A673 (cell line): ENCODE results near the gene LRBA. TPM values are rescaled to one million over a fixed set of nuclear protein-coding genes. Genes with fewer than 3 reads are reported as not detected.
A peak's percentile ranks its signal among the peaks of the same experiment; 100 is the strongest.

Experiments used
- BruUV-seq: library from RNA; stranded (reverse); fragments of 400-500 nt; replicated peaks from 2 replicates; lab custom pipeline; 2021; lab: Mats Ljungman, UMichigan
- CTCF ChIA-PET: fragments of 300-600 bp; sonication (Branson Sonifier 250); formaldehyde crosslinking; loops from one replicate; lab custom pipeline; 2022; ENCODE audit warnings: antibody characterized with exemption; lab: Charles Lee
- POLR2A ChIA-PET: fragments of 300-600 bp; sonication (Branson Sonifier 250); formaldehyde crosslinking; loops from one replicate; lab custom pipeline; 2022; ENCODE audit warnings: antibody characterized with exemption; ENCODE audit not compliant: low non-redundant PET; lab: Charles Lee
- DNase-seq: peaks from one replicate; pipeline ENCODE4 v3.0.0-alpha.2; 2015; ENCODE audit warnings: low spot score
- H3K27ac ChIP-seq: fragments of 200-600 bp; sonication (generic); 2 replicates; pipeline ENCODE4 v1.5.1; 2016; ENCODE audit warnings: mixed run types, low read depth, mild to moderate bottlenecking, mixed read lengths, antibody characterized with exemption, low read length; ENCODE audit not compliant: poor library complexity, severe bottlenecking
- H3K27me3 ChIP-seq: fragments of 200-600 bp; sonication (generic); replicated peaks from 2 replicates; pipeline ENCODE4 v1.6.1; 2017; ENCODE audit warnings: mixed run types, low read depth, mild to moderate bottlenecking, mixed read lengths, antibody characterized with exemption, low read length; ENCODE audit not compliant: insufficient read depth, poor library complexity
- H3K36me3 ChIP-seq: fragments of 200-600 bp; sonication (generic); 2 replicates; pipeline ENCODE4 v1.6.1; 2016; ENCODE audit warnings: mixed run types, mild to moderate bottlenecking, mixed read lengths, antibody characterized with exemption, low read length; ENCODE audit not compliant: insufficient read depth, poor library complexity, severe bottlenecking
- H3K4me1 ChIP-seq: fragments of 200-600 bp; sonication (generic); 2 replicates; pipeline ENCODE4 v1.6.1; 2017; ENCODE audit warnings: mixed run types, mild to moderate bottlenecking, mixed read lengths, antibody characterized with exemption, low read length; ENCODE audit not compliant: insufficient read depth, poor library complexity, severe bottlenecking
- H3K4me3 ChIP-seq: fragments of 200-600 bp; sonication (generic); 2 replicates; pipeline ENCODE4 v1.5.1; 2016; ENCODE audit warnings: low read depth, mixed run types, mild to moderate bottlenecking, mixed read lengths, low read length; ENCODE audit not compliant: poor library complexity, severe bottlenecking
- H3K9me3 ChIP-seq: fragments of 200-600 bp; sonication (generic); 2 replicates; pipeline ENCODE4 v1.6.1; 2016; ENCODE audit warnings: mixed run types, low read depth, mild to moderate bottlenecking, mixed read lengths, antibody characterized with exemption, low read length; ENCODE audit not compliant: poor library complexity, severe bottlenecking
- CTCF ChIP-seq: fragments of 300-800, 200-600 bp; sonication (generic); conservative IDR thresholded peaks from 2 replicates; pipeline ENCODE4 v1.5.1; 2017; ENCODE audit warnings: low read depth, mild to moderate bottlenecking, antibody characterized with exemption, low read length, moderate library complexity, mixed read lengths
- EZH2 ChIP-seq: fragments of 200-600 bp; sonication (generic); IDR thresholded peaks from 2 replicates; pipeline ENCODE4 v1.6.1; 2017; ENCODE audit warnings: borderline replicate concordance, low read depth, mild to moderate bottlenecking, mixed read lengths, antibody characterized with exemption, low read length; ENCODE audit not compliant: poor library complexity, severe bottlenecking
- intact Hi-C: fragments of 100-400 bp; cut with micrococcal nuclease; formaldehyde crosslinking; loops from one replicate; pipeline ENCODE4 v1.10.0; 2022; ENCODE audit not compliant: unreplicated experiment
- total RNA-seq: library from RNA; stranded (reverse); gene quantifications from 2 replicates; pipeline ENCODE4 v1.2.3, GENCODE V29; 2021

The LRBA gene
- total RNA-seq, 1 experiment from 2014 or later: 35.7 TPM

- Histone ChIP-seq H3K9me3 (peaks cover 3% of the 10 kb centered on the region), H3K27me3 (no peaks in the 10 kb centered on the region), H3K4me3 (no peak overlapping the region), H3K4me1 (peaks cover 24% of the 10 kb centered on the region), H3K36me3 (no peaks in the 10 kb centered on the region), H3K27ac (no peak overlapping the region)
- no TSS peak for BruUV-seq
- DNase-seq: no peak
- CTCF ChIA-PET: no interaction called here
- POLR2A ChIA-PET: no interaction called here
- intact Hi-C loops: no loop called here
- TF ChIP-seq EZH2 (no peak), CTCF (no peak)
Measured at GRCh38 chr4:150371869-150372268, 643.2 kb downstream of the LRBA start.

DNA sequence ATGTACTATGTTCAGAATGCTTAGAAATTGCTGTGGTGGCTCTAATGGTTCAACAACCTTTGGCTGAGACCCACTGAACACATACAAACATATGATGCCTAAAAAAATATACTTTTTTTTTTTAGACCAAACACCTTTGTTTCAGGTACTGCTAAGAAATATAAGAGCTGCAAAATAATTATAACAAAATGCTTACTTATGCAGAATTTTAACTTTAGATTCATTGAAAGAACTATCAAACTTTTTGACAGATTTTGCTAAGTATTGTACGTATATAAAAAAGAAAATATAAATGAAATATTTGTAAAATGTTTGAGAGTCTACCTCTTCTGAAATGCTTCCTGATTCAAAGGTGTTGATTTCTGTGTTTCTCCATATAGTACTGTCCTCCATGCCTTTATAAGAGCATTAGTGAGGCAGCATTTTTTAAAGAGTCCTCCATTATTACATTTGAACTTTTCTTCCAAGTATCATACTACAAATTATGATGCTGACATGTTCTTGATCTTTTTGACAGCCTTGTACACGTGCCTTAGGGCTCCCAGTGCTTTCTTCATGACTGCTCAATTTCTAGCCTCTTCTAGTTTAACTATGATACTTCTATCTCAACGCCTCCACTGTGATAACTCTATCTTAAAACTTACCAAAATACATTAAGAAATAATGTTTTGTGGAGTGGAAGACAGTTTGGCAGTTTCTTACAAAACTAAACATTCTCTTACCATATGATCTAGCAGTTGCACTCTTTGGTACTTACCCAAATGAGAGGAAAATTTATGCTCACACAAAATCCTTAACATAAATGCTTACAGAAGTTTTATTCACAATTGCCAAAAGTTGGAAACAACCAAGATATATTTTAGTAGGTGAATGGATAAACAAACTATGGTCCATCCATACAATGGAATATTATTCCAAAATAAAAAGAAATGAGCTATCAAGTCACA is 645.4 kb downstream of the LRBA start:
- ChIA-PET CTCF (no interaction called here), POLR2A (no interaction called here)
- peaks cover 3% of the 10 kb centered on the region for H3K9me3 ChIP-seq
- no peak for DNase-seq
- no peak for TF ChIP-seq EZH2
- TF ChIP-seq CTCF: no peak
- H3K4me1 ChIP-seq: peaks cover 35% of the 10 kb centered on the region
- BruUV-seq: no TSS peak
- H3K36me3 ChIP-seq: no peaks in the 10 kb centered on the region
- H3K27ac ChIP-seq: no peak overlapping the region
- no peak overlapping the region for H3K4me3 ChIP-seq
- intact Hi-C loops: no loop called here
- no peaks in the 10 kb centered on the region for H3K27me3 ChIP-seq

DNA sequence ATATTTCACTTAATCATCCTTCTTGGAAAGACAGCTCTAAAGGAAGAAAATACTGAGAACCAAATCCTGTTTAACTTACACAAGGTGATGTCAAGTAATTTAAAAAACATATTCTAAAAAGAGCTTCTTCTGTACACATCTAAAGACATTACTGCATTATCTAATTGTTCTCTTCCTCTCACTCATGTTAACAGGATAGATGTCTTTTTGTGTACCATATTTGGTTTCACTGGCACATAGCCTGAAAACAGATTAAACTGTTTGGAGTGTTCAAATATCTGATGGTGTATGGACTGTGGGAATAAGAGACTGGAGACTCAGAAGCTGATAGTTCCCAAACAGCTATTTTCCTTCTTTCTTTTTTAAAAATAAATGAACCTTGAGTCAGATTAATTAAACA is 646.4 kb downstream of the LRBA start:
- Histone ChIP-seq H3K36me3 (no peaks in the 10 kb centered on the region), H3K9me3 (peaks cover 3% of the 10 kb centered on the region), H3K4me3 (no peak overlapping the region), H3K4me1 (peaks cover 45% of the 10 kb centered on the region), H3K27ac (no peak overlapping the region), H3K27me3 (no peaks in the 10 kb centered on the region)
- peak; percentile 81 for DNase-seq
- intact Hi-C loops: no loop called here
- no TSS peak for BruUV-seq
- POLR2A ChIA-PET: interaction anchor here (0.6 kb wide), 2 partner anchors 47 to 501 kb away, joined by 3 read pairs; no protein-coding TSS in a partner anchor
- no peak for TF ChIP-seq EZH2
- TF ChIP-seq CTCF: no peak
- CTCF ChIA-PET: no interaction called here
